Measurements from ENCODE around the gene TCEAL4. TPM values are rescaled to one million over a fixed set of nuclear protein-coding genes. Genes with fewer than 3 reads are reported as not detected.
"Not testable (repeated sequence)": the region's sequence is repeated elsewhere in the genome, so short reads cannot be mapped to it uniquely, and the experiment has no call there.

TCEAL4 gene
- total and polyA plus RNA-seq, 2 experiments from 2014 or later, result 25.4 to 148 TPM

- Histone ChIP-seq H3K36me3 (ENCODE audit: insufficient read depth) (no peaks in the 10 kb centered on the region), H3K9me2 (ENCODE audit: insufficient read depth) (no peaks in the 10 kb centered on the region; the same call in 1 of the 2 replicates), H3K4me1 (ENCODE audit: insufficient read depth) (no peaks in the 10 kb centered on the region), H3K27me3 (ENCODE audit: insufficient read depth) (no peaks in the 10 kb centered on the region), H3F3A (replicated peaks; ENCODE audit: low read depth) (no peaks in the 10 kb centered on the region), H3K4me2 (peak overlapping the region; percentile 64), H3K27ac (ENCODE audit: low read depth) (no peak overlapping the region), H2AFZ (no peak overlapping the region), H4K20me1 (replicated peaks; ENCODE audit: insufficient read depth) (no peaks in the 10 kb centered on the region), H3K79me2 (replicated peaks; ENCODE audit: insufficient read depth) (no peaks in the 10 kb centered on the region), H3K4me3 (peak overlapping the region; percentile 76)
- Mint-ChIP-seq H3K27me3 (ENCODE audit: insufficient read depth, low read depth, poor library complexity) (peaks cover 6% of the 10 kb centered on the region), H3K27ac (peak overlapping the region; percentile 40; the same call in 1 of the 2 replicates), H3K9me3 (no peaks in the 10 kb centered on the region; the same call in 2 of the 3 replicates), H3K4me1 (peaks cover 7% of the 10 kb centered on the region; the same call in 2 of the 3 replicates), H3K36me3 (ENCODE audit: low read depth) (peaks cover 13% of the 10 kb centered on the region), H3K4me3 (peak overlapping the region; percentile 94)
- DNase-seq (ENCODE audit: low spot score) (no peak), ATAC-seq (no peak)
- no peak for TF ChIP-seq POLR2AphosphoS5 (IDR thresholded peaks at IDR 0.05; ENCODE audit: low read depth)
- TF ChIP-seq ZNF331 (CRISPR knock-in tag; IDR thresholded peaks at IDR 0.05; ENCODE audit: low read depth), result no peak
- no peak for TF ChIP-seq STAT1 (IDR thresholded peaks at IDR 0.05; ENCODE audit: unreplicated experiment)
- no peak for TF ChIP-seq REST (IDR thresholded peaks at IDR 0.05; ENCODE audit: unreplicated experiment)
- no peak for TF ChIP-seq NANOG (IDR thresholded peaks at IDR 0.05; ENCODE audit: borderline replicate concordance)
- TF ChIP-seq, protein P1, sequence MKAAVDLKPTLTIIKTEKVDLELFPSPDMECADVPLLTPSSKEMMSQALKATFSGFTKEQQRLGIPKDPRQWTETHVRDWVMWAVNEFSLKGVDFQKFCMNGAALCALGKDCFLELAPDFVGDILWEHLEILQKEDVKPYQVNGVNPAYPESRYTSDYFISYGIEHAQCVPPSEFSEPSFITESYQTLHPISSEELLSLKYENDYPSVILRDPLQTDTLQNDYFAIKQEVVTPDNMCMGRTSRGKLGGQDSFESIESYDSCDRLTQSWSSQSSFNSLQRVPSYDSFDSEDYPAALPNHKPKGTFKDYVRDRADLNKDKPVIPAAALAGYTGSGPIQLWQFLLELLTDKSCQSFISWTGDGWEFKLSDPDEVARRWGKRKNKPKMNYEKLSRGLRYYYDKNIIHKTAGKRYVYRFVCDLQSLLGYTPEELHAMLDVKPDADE (IDR thresholded peaks at IDR 0.05), result no peak
- TF ChIP-seq JUNB (IDR thresholded peaks at IDR 0.05; ENCODE audit: unreplicated experiment), result no peak
- TF ChIP-seq ZNF114 (CRISPR knock-in tag; IDR thresholded peaks at IDR 0.05), result no peak
- no peak for TF ChIP-seq CTCF (conservative IDR thresholded peaks at IDR 0.05; ENCODE audit: low read depth in 2 of 2)
These were observed 1.3 kb downstream of the TCEAL4 start for GRCh38 chrX:103586659-103587058.

DNA sequence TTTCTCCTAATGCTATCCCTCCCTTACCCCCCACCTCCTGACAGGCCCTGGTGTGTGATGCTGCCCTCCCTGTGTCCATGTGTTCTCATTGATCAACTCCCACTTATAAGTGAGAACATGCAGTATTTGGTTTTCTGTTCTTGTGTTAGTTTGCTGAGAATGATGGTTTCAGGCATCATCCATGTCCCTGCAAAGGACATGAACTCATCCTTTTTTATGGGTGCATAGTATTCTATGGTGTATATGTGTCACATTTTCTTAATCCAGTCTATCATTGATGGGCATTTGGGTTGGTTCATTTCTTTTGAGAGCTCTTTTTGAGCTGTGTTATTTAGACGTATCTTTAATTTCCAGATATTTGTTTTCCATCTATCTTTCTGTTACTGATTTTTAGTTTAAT is 7.0 kb downstream of the TCEAL4 start:
- Mint-ChIP-seq H3K36me3 (ENCODE audit: low read depth) (peaks cover 38% of the 10 kb centered on the region), H3K9me3 (peaks cover 11% of the 10 kb centered on the region)
- not testable (repeated sequence) for H3K9me2 ChIP-seq (ENCODE audit: insufficient read depth); H4K20me1 ChIP-seq (replicated peaks; ENCODE audit: insufficient read depth); H3K4me1 ChIP-seq (ENCODE audit: insufficient read depth); H3K27ac Mint-ChIP-seq; H3K79me2 ChIP-seq (replicated peaks; ENCODE audit: insufficient read depth); H3K4me2 ChIP-seq; H3K4me1 Mint-ChIP-seq; H3K4me3 ChIP-seq; H3K27ac ChIP-seq (ENCODE audit: low read depth); H3K27me3 Mint-ChIP-seq (ENCODE audit: insufficient read depth, low read depth, poor library complexity); H3K4me3 Mint-ChIP-seq; H3K27me3 ChIP-seq (ENCODE audit: insufficient read depth); H3F3A ChIP-seq (replicated peaks; ENCODE audit: low read depth); H2AFZ ChIP-seq; DNase-seq (ENCODE audit: low spot score); ATAC-seq; H3K36me3 ChIP-seq (ENCODE audit: insufficient read depth)

DNA sequence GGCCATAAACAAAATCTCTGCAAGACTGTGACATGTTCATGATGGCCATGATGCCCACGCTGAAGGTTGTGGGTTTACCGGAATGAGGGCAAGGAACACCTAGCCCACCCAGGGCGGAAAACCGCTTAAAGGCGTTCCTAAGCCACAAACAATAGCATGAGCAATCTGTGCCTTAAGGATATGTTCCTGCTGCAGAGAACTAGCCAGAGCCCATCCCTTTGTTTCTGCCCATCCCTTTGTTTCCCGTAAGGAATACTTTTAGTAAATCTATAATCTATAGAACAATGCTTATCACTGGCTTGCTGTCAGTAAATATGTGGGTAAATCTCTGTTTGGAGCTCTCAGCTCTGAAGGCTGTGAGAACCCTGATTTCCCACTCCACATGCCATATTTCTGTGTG is 9.9 kb downstream of the TCEAL4 start:
- not testable (repeated sequence) for H3K4me1 Mint-ChIP-seq; H3K4me1 ChIP-seq (ENCODE audit: insufficient read depth); H3K27ac ChIP-seq (ENCODE audit: low read depth); H3K27me3 Mint-ChIP-seq (ENCODE audit: insufficient read depth, low read depth, poor library complexity); H3K4me2 ChIP-seq; H2AFZ ChIP-seq; DNase-seq (ENCODE audit: low spot score); H3K4me3 Mint-ChIP-seq; H3K27ac Mint-ChIP-seq; H3K4me3 ChIP-seq; H3K27me3 ChIP-seq (ENCODE audit: insufficient read depth); H3K36me3 ChIP-seq (ENCODE audit: insufficient read depth); H3K79me2 ChIP-seq (replicated peaks; ENCODE audit: insufficient read depth); H3F3A ChIP-seq (replicated peaks; ENCODE audit: low read depth); H3K9me2 ChIP-seq (ENCODE audit: insufficient read depth); H4K20me1 ChIP-seq (replicated peaks; ENCODE audit: insufficient read depth); ATAC-seq
- Mint-ChIP-seq H3K9me3 (peaks cover 11% of the 10 kb centered on the region), H3K36me3 (ENCODE audit: low read depth) (peaks cover 34% of the 10 kb centered on the region)

Data from GM23338 (cell line).